VCaP (cell line): ENCODE data around the gene INSL3.

Experiments
- H3K27ac ChIP-seq: fragments of 450-650 bp; 2 replicates; pipeline ENCODE4 v1.5.1; 2017
- TF ChIP-seq, protein P1 (sequence below): fragments of 450-650 bp; conservative IDR thresholded peaks from 2 replicates; pipeline ENCODE4 v1.5.1; 2017; ENCODE audit warnings: mild to moderate bottlenecking, moderate library complexity

The INSL3 gene

GRCh38 chr19:17826508-17827056 lies 5.3 kb upstream of the INSL3 start:
- H3K27ac ChIP-seq, result no peak overlapping the region

GRCh38 chr19:17824339-17824738 lies 3.0 kb upstream of the INSL3 start:
- no peak overlapping the region for H3K27ac ChIP-seq
- TF ChIP-seq, protein P1, sequence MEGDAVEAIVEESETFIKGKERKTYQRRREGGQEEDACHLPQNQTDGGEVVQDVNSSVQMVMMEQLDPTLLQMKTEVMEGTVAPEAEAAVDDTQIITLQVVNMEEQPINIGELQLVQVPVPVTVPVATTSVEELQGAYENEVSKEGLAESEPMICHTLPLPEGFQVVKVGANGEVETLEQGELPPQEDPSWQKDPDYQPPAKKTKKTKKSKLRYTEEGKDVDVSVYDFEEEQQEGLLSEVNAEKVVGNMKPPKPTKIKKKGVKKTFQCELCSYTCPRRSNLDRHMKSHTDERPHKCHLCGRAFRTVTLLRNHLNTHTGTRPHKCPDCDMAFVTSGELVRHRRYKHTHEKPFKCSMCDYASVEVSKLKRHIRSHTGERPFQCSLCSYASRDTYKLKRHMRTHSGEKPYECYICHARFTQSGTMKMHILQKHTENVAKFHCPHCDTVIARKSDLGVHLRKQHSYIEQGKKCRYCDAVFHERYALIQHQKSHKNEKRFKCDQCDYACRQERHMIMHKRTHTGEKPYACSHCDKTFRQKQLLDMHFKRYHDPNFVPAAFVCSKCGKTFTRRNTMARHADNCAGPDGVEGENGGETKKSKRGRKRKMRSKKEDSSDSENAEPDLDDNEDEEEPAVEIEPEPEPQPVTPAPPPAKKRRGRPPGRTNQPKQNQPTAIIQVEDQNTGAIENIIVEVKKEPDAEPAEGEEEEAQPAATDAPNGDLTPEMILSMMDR, result no peak

More at GRCh38 chr19:17826508-17827056, 5.3 kb upstream of the INSL3 start:
- TF ChIP-seq, protein P1, result no peak

GRCh38 chr19:17817668-17818363 lies 3.5 kb downstream of the INSL3 start:
- no peak overlapping the region for H3K27ac ChIP-seq
- TF ChIP-seq, protein P1, result no peak

- H3K27ac ChIP-seq, result no peak overlapping the region
- TF ChIP-seq, protein P1, result no peak
These were observed 9.2 kb downstream of the INSL3 start for GRCh38 chr19:17812099-17812498.

DNA sequence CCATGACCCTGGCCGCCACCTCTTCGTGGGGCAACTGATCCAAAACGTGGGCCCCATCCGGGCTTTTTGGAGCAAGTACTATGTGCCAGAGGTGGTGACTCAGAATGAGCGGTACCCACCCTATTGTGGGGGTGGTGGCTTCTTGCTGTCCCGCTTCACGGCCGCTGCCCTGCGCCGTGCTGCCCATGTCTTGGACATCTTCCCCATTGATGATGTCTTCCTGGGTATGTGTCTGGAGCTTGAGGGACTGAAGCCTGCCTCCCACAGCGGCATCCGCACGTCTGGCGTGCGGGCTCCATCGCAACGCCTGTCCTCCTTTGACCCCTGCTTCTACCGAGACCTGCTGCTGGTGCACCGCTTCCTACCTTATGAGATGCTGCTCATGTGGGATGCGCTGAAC lies 9.6 kb downstream of the INSL3 start:
- TF ChIP-seq, protein P1, result no peak

DNA sequence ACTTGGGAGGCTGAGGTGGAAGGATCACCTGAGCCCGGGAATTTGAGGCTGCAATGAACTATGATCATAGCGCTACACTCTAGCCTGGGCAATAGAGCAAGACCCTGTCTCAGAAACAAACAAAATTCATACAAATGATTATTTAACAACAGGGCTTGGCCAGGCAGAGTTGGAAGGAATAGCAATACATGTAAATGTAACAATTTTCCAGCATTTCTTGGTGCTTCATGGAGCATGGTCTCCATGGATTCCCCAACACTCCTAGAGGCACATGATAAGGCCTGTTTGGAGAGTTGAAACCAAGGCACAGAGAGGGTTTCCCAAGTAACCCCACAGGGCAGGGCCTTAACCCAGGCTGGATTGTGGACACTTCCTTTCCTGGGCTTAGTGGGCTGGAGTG lies 10.2 kb downstream of the INSL3 start:
- TF ChIP-seq, protein P1, result no peak
- H3K27ac ChIP-seq, result no peak overlapping the region

More for the DNA sequence above, 9.6 kb downstream of the INSL3 start:
- H3K27ac ChIP-seq, result no peak overlapping the region

- TF ChIP-seq, protein P1, result no peak
- H3K27ac ChIP-seq, result no peak overlapping the region
These were observed 13.5 kb downstream of the INSL3 start for GRCh38 chr19:17807731-17808316.
